Endothelial cell of umbilical vein (primary cell): ENCODE measurements around the gene TVP23A. TPM values are rescaled to one million over a fixed set of nuclear protein-coding genes. Genes with fewer than 3 reads are reported as not detected.

ENCODE experiments used
- BruUV-seq: library from RNA; stranded (reverse); fragments of 400-500 nt; replicated peaks from 2 replicates; lab custom pipeline; 2021; lab: Mats Ljungman, UMichigan
- CTCF ChIA-PET: fragments of 300-600, 350-600 bp; sonication (Branson Sonifier 250); formaldehyde crosslinking; loops from one replicate; lab custom pipeline; 2021; ENCODE audit warnings: antibody characterized with exemption, inconsistent platforms; lab: Charles Lee
- POLR2A ChIA-PET: fragments of 300-600, 350-600 bp; sonication (Branson Sonifier 250); formaldehyde crosslinking; loops from one replicate; lab custom pipeline; 2021; ENCODE audit warnings: antibody characterized with exemption, inconsistent platforms; lab: Charles Lee
- DNase-seq: peaks from one replicate; pipeline ENCODE4 v3.0.0-alpha.2; 2011; ENCODE audit warnings: low read depth, low spot score
- FAIRE-seq: peaks from 2 replicates; lab custom pipeline; 2011; peaks lifted over from hg19 to GRCh38; lab: Jason Lieb, UNC
- H2AFZ ChIP-seq: 2 replicates; pipeline ENCODE4 v1.6.0; 2012; ENCODE audit warnings: low read depth, low read length, control low read depth, inconsistent platforms
- H3K27ac ChIP-seq: 2 replicates; pipeline ENCODE4 v1.5.1; 2011; ENCODE audit warnings: low read depth, mild to moderate bottlenecking, control low read depth, low read length, moderate library complexity; ENCODE audit not compliant: insufficient read depth
- H3K27me3 ChIP-seq, 2 experiments: 2 replicates each; pipeline versions ENCODE4 v1.6.0 to v1.6.1; 2011; ENCODE audit warnings: low read length in 2 of 2, mixed read lengths in 1 of 2; ENCODE audit not compliant: control insufficient read depth in 2 of 2, insufficient read depth in 2 of 2
- H3K36me3 ChIP-seq, 2 experiments: 2 replicates in 1 of 2; 3 replicates in 1 of 2; pipeline ENCODE4 v1.5.1; 2011; ENCODE audit warnings: low read length in 2 of 2, mild to moderate bottlenecking in 1 of 2, moderate library complexity in 1 of 2; ENCODE audit not compliant: control insufficient read depth in 2 of 2, insufficient read depth in 2 of 2; ENCODE audit errors: extremely low read depth in 1 of 2
- H3K4me1 ChIP-seq: 3 replicates; pipeline ENCODE4 v1.5.1; 2011; ENCODE audit warnings: mild to moderate bottlenecking, low read length; ENCODE audit not compliant: control insufficient read depth, insufficient read depth; ENCODE audit errors: extremely low read depth
- H3K4me2 ChIP-seq: 2 replicates; pipeline ENCODE4 v1.6.1; 2011; ENCODE audit warnings: low read length, control low read depth, mixed read lengths; ENCODE audit not compliant: insufficient read depth
- H3K4me3 ChIP-seq, 3 experiments: fragments of 200-600 bp in 1 of 3; sonication (generic), shearing (Covaris generic) in 1 of 3; replicated peaks in 1 of 3; 2 replicates each; pipeline ENCODE4 v1.5.1; 2011 to 2016; ENCODE audit warnings: control low read depth in 3 of 3, low read length in 3 of 3, mild to moderate bottlenecking in 2 of 3, inconsistent platforms in 1 of 3, low read depth in 1 of 3, moderate library complexity in 1 of 3; ENCODE audit not compliant: insufficient read depth in 1 of 3
- H3K79me2 ChIP-seq: 2 replicates; pipeline ENCODE4 v1.6.0; 2012; ENCODE audit warnings: low read length, inconsistent platforms; ENCODE audit not compliant: control insufficient read depth, insufficient read depth
- H3K9ac ChIP-seq: replicated peaks from 2 replicates; pipeline ENCODE3; 2011; ENCODE audit warnings: low read length, control low read depth; ENCODE audit not compliant: insufficient read depth; ENCODE audit errors: extremely low read depth
- H3K9me1 ChIP-seq: replicated peaks from 3 replicates; pipeline ENCODE4 v1.6.0; 2011; ENCODE audit warnings: mild to moderate bottlenecking, low read length; ENCODE audit not compliant: control insufficient read depth, insufficient read depth; ENCODE audit errors: extremely low read depth
- H3K9me3 ChIP-seq: replicated peaks from 2 replicates; pipeline ENCODE4 v1.5.1; 2012; ENCODE audit warnings: low read length, inconsistent platforms; ENCODE audit not compliant: control insufficient read depth, insufficient read depth
- H4K20me1 ChIP-seq: replicated peaks from 2 replicates; pipeline ENCODE3; 2011; ENCODE audit warnings: mild to moderate bottlenecking, low read length; ENCODE audit not compliant: control insufficient read depth, insufficient read depth; ENCODE audit errors: extremely low read depth
- MAX ChIP-seq: IDR thresholded peaks from 2 replicates; pipeline ENCODE4 v1.6.1; 2011; ENCODE audit not compliant: insufficient read depth, insufficient read length
- POLR2A ChIP-seq: IDR thresholded peaks from 2 replicates; pipeline ENCODE4 v1.6.1; 2012; ENCODE audit warnings: low read depth, mild to moderate bottlenecking, control low read depth, low read length
- POLR2AphosphoS5 ChIP-seq: IDR thresholded peaks from 2 replicates; pipeline ENCODE4 v1.6.1; 2012; ENCODE audit warnings: low read depth, mild to moderate bottlenecking, control low read depth, low read length, moderate library complexity; ENCODE audit not compliant: insufficient read depth
- dilution Hi-C: fragments of 300-500 bp; cut with MboI; formaldehyde crosslinking; loops from one replicate; pipeline ENCODE4 v1.15.0; 2019; ENCODE audit warnings: low sequenced_read_pairs; ENCODE audit not compliant: extremely low pct_ligation_motif_present
- intact Hi-C: fragments of 100-400 bp; cut with micrococcal nuclease; formaldehyde crosslinking; loops from one replicate; pipeline ENCODE4 v1.10.0; 2022
- polyA plus RNA-seq, 4 experiments: library from polyadenylated mRNA; depleted of rRNA in 3 of 4; stranded (reverse) in 3 of 4; unstranded in 1 of 4; fragments of >200 nt; gene quantifications; 2 replicates each; pipeline versions ENCODE4 v1.2.1 to v1.2.3, GENCODE V29; 2011 to 2012; ENCODE audit warnings: missing spikeins in 1 of 4
- total RNA-seq: library from RNA; stranded (reverse); gene quantifications from 2 replicates; pipeline ENCODE4 v1.2.3, GENCODE V29; 2021

The TVP23A gene
- total and polyA plus RNA-seq, 2 donors (not counting 3 experiments of a cell fraction or from before 2014, with no cell fraction given) = not detected

DNA sequence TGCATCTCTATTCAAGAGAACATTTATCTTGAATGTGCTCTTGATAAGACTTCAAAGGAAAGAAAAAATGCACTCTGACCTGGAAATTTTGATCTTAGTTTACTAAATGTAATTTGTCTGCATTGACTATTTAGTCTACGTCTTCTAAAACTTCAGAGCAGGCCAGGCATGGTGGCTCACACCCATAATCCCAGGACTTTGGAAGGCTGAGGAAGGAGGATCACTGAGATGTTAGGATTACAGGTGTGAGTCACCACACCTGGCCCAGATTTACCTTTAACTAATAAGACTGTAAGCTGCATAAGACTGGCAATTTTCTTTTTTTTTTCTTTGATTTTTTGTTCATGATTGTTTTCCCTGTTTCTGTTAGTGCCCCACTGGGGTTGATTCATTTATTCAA, 39.6 kb upstream of the TVP23A start:
- ChIA-PET POLR2A (no interaction called here), CTCF (no interaction called here)
- H3K79me2 ChIP-seq = no peaks in the 10 kb centered on the region
- H3K36me3 ChIP-seq = no peaks in the 10 kb centered on the region
- no TSS peak for BruUV-seq
- no peak overlapping the region for H3K9ac ChIP-seq
- no peak overlapping the region for H3K4me3 ChIP-seq
- TF ChIP-seq POLR2AphosphoS5 = no peak
- TF ChIP-seq MAX = no peak
- H3K27ac ChIP-seq = no peak overlapping the region
- H3K9me1 ChIP-seq = no peaks in the 10 kb centered on the region
- FAIRE-seq = no peak
- H3K9me3 ChIP-seq = no peaks in the 10 kb centered on the region
- H2AFZ ChIP-seq = no peak overlapping the region
- dilution Hi-C loops = no loop called here
- no peaks in the 10 kb centered on the region for H3K4me1 ChIP-seq
- H3K27me3 ChIP-seq = no peaks in the 10 kb centered on the region
- intact Hi-C loops = no loop called here
- no peak for DNase-seq
- no peak overlapping the region for H3K4me2 ChIP-seq
- H4K20me1 ChIP-seq = no peaks in the 10 kb centered on the region

- Histone ChIP-seq H3K79me2 (no peaks in the 10 kb centered on the region), H3K9me1 (no peaks in the 10 kb centered on the region), H3K4me3 (no peak overlapping the region), H3K36me3 (no peaks in the 10 kb centered on the region), H4K20me1 (no peaks in the 10 kb centered on the region), H2AFZ (no peak overlapping the region), H3K4me2 (no peak overlapping the region), H3K27me3 (no peaks in the 10 kb centered on the region), H3K9ac (no peak overlapping the region), H3K9me3 (no peaks in the 10 kb centered on the region), H3K27ac (no peak overlapping the region), H3K4me1 (no peaks in the 10 kb centered on the region)
- dilution Hi-C loops (no loop called here), intact Hi-C loops (no loop called here)
- no TSS peak for BruUV-seq
- TF ChIP-seq POLR2A = no peak
- no peak for TF ChIP-seq POLR2AphosphoS5
- POLR2A ChIA-PET = no interaction called here
- FAIRE-seq (no peak), DNase-seq (no peak)
- CTCF ChIA-PET = no interaction called here
These were observed 37.4 kb upstream of the TVP23A start for GRCh38 chr16:10856042-10856441.
